Stimulated activated naive CD4-positive, alpha-beta T cell (primary cell): ENCODE results near the gene DNAJC16.
"Not testable (repeated sequence)": the region's sequence is repeated elsewhere in the genome, so short reads cannot be mapped to it uniquely, and the experiment has no call there.

Experiments
- DNase-seq, 6 experiments: peaks; one replicate each; lab custom pipeline; 2025; lab: John Stamatoyannopoulos, UW

DNAJC16 gene

DNA sequence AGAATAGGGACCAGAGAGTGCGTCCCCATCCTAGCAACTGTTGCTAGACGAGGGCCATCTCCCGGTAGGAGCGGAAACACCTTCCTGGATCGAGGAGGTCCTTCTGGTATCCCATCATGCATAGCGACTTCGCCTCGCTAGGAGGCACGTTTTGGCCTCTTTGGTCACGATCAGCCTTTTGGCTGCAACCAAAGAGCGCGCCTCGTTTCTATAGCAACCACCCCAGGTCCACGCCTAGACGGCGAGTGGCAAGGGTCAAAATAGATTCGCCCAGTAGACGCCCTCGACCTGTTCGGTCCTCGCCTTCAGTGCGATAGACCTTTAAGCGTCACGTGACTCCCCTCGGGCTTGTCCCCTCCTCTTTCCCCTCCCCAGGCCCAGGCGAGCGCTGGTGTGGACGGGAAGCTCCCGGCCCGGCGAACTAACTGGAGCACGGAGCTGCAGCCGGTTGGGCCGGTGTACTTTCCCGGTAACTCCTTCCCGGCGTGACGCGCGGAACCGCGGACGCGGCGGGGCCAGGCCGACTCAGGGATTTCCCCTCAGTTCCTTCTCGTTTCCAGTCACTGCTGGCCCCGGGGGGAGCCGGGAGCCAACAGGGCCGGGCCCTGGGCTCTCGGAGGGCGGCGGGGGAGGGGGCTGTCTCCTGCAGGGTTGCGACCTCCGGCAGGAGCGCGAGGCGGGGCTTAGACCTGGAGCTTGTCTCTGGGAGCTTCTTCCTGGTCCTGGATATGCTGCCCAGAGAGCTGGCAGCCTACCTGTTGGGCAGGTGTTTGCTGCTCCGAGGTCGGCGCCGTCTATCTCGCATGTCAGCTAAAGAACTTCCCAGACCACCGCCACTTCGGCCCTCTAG lies at the start of gene DNAJC16:
TSS of gene DNAJC16 (plus strand) at position 359 of the 850 bp plus-strand sequence. CDS start 2,258 bp downstream, outside the sequence.
- peak; percentile 90 to 96 (median 94) for DNase-seq

DNA sequence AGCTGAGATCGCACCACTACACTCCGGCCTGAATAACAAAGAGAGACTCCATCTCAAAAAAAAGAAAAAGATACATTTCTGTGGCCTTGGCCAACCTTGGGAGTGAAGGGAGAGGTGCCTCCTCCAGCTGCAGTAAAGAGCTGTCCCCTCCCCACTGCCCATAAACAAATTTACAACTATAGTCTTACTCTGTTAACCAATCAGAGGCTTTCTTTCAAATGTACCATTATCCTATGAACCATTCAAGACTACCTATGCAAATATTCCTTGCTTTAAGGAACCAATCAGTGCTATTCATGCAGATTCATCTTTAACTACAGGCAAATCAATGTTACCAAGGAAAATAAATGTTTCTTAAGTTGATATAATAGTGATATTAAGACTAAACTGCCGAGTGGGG lies 49.7 kb upstream of the DNAJC16 start:
- no peak for DNase-seq

DNA sequence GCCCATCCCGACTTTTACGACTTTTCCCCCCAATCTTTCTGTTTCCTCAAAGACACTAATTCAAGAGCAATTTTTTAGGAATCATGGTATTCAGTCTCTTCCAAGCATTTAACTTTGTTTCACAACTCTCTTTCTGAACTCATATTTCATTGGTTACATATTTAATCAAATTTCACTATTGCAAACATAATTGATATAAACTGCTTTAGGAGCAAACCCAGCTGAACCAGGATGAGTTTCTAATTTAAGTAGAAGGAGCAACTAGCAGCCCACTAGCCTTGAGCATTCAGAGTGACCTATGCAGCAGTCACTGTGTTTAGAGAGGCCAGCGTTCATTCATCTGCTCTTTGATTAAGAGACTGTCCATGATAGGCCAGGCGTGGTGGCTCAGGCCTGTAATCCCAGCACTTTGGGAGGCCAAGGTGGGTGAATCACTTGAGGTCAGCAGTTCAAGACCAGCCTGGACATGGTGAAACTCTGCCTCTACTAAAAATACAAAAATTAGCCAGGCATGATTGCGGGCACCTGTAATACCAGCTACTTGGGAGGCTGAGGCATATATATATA lies 48.9 kb upstream of the DNAJC16 start:
- no peak for DNase-seq

DNA sequence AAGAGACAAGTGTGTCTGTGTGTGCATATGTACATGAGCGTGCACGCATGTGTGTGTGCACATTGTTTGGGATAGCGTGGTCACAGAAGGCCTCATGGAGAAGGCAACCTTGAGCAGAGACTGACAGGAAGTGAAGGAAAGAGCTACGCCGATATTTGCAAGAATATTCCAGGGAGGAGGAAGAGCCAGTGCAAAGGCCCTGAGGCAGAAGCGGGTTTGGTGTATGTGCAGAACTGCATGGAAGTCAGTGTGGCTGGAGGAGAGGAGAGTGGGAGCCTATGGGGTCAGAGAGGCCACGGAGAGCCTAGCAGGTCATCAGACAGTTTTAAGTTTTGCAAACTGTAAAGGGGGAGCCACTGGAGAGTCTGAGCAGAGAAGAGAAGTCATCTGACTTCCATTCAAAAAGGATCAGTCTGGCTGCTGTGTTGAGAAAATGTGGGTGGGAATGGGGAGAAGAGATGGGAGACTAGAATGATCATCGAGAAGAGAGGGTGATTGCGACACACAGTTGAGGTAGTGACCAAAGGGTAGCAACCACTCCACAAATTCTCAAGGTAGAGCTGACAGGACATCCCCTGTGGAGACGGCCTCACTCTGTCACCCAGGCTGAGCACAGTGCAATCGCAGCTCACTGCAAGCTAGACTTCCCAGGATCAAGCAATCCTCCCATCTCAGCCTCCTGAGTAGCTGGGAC lies 46.8 kb upstream of the DNAJC16 start:
- no peak for DNase-seq

DNA sequence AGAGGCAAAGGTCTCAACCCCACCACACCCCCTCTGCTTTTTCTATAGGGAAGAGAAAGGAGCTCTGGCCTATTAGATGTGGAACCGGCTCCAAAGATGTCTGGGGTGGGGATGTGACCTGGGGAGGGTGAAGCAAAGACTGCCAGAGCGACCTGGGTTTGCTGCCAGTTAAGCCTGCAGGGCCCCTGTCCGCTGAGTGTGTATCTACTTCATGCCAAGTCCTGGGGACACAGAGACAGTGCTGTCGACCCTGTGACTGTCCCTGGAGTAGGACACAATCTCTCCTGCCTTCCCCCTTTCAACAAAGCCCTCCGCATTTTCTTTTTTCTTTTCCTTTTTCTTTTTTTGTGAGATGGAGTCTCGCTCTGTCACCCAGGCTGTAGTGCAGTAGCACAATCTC lies 44.2 kb upstream of the DNAJC16 start:
- not testable (repeated sequence) for DNase-seq

DNA sequence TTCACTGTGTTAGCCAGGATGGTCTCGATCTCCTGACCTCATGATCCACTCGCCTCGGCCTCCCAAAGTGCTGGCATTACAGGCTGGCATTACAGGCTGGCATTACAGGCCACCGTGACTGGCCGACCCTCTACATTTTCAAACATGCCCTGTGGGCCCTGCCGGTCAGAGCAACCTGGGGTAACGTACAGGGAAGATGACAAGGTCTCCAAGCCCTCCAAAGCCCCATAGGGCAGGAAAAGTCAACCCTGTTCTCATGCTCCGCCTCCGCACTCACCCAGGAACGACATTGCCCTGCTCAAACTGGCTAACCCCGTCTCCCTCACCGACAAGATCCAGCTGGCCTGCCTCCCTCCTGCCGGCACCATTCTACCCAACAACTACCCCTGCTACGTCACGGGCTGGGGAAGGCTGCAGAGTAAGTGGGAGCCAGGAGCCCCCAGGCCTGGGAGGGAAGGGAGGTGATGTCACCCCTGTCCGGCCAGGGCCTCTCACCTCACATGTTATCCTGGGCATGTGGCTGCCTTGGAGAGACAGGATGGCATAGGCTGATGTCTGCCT lies 43.6 kb upstream of the DNAJC16 start:
- DNase-seq = not testable (repeated sequence)

DNA sequence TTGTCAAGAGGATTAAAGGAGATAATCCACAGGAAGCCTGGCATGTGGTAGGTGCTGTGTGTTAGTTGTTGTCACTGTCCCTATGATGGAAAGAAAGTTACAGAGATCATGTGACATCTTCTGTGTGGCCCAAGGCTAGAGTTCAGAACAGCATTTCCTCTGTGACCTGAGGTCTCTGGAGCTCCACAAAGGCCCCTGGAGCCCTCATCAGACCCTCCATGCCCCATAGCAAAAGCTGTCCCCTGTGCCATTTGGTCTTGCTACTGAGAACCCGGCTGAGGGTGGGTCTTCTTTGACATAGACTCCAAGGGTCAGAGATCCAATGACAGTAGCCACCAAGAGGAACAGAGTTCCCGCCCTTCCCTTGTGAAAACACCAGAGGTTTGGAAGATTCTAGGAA lies 42.7 kb upstream of the DNAJC16 start:
- no peak for DNase-seq

DNA sequence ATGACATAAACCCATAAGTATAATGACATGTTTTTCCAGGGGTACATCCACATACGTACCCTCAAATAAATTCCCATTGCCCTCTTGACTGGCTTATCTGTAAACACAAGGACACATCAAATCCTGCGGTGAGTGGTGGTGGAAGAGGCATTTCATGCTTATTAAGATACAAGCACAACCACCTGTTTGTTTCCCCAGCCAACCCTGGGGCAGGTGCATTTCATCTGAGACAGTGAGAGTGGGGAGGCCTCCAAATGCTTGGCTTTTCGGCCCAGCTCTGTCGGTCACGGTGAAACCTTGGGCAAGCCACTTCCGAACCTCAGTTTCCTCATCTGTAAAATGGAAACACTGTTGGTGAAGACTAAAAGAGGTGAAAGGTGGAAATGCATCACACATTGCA lies 42.2 kb upstream of the DNAJC16 start:
- DNase-seq = not testable (repeated sequence)

DNA sequence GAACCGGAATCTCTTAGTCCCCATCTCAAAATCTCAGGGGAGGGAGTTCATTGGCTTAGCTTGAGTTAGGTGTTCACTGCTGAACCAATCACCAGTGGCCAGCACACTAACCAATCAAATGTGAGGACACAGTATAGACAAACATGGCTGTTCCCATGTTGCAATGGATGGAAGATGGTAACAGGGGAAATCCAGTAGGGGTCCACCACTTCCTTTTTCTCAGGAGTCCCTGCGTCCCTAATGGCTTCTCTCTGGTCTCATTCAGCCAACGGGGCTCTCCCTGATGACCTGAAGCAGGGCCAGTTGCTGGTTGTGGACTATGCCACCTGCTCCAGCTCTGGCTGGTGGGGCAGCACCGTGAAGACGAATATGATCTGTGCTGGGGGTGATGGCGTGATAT lies 41.0 kb upstream of the DNAJC16 start:
- DNase-seq = no peak

DNA sequence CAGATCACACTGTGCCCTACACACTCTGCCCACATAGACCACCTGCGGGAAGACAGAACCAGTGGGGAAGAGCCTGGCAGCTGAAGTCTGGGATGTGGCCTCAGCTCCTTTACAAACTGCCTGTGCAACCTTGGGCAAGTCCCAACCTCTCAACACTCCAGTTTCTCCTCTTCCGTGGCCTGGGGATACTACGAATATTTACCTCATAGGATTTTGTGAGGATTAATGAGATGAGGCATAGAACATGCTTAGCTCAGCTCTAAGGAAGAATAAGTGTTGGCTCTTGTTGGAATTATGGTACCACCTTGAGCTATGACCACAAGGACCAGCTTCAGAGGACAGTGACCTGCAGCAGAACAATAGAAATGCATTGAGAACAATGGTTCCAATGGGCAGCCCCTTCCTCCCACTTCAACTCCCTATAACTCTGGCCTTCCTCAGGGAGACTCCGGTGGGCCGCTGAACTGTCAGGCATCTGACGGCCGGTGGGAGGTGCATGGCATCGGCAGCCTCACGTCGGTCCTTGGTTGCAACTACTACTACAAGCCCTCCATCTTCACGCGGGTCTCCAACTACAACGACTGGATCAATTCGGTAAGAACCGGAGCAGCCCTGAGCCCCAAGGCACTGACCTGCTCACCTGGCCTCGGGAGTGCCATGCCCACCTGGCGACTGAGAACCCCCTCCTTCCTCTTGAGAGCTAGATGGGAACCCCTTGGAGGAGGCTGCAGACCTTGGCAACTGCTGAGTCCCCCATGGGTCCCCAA lies 39.6 kb upstream of the DNAJC16 start:
- not testable (repeated sequence) for DNase-seq

DNA sequence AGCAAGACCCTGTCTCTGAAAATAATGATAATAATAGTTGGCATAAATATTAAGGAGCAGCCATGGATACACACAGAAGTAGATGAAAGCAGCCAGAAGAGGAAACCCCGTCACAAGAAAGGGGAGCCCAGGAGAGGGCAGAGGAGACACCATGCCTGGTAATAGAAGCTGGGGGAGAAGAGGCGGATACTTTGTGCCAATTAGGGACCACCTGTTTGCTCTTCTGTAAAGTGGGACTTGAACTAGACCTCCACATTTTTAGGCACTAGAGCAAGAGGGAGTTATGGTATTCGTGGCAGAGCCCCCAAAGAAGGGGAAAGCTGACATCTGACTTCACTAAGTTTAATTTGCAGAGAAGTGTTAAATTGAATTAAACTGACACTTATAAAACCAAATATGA lies 38.3 kb upstream of the DNAJC16 start:
- no peak for DNase-seq

DNA sequence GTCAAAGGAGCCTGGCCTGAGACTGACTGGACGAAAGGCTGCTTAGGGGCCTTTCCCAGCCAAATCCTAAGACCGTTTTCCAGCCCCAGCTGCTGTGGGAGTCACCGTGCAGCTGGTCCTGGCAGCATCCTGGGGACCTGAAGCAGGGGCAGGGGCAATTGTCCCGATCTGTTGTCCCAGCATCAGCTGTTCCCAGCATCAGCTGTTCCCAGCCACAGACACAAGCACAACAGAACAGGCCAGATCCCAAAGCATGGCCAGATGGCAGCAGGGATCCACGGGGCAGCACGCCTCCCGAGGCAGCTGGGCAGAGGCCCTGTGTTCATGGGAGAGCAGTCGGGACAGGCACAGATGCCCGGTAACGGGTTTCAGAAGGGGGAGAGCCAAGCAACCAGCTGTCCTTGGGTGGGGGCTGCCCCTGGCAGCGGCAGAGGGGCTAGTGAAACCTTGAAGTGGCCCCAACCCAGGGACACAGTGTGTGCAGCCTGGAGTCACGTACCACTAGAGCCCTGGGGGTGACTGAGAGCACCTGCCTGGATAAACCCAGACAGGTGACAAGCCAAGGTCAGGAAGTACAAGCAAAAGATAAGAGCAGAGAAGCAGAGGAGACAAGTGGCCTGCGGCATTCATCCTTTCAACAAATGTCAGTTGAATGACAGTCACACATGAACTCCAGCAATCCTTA lies 37.5 kb upstream of the DNAJC16 start:
- DNase-seq = no peak

DNA sequence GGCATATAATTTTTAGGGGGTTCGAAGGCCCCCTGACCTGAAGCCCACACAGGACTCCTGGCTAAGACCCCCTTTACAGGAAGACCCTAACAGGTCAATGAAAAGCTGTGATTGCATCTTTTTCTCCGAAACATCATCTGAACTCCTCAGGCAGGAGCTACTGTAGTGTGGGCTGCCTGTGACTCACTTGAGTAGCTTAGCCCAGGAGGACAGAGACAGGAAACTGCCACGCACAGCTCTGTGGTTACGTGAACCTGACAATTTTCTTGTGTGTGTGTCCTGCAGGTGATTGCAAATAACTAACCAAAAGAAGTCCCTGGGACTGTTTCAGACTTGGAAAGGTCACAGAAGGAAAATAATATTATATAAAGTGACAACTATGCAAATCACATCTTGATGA lies 35.6 kb upstream of the DNAJC16 start:
- not testable (repeated sequence) for DNase-seq

DNA sequence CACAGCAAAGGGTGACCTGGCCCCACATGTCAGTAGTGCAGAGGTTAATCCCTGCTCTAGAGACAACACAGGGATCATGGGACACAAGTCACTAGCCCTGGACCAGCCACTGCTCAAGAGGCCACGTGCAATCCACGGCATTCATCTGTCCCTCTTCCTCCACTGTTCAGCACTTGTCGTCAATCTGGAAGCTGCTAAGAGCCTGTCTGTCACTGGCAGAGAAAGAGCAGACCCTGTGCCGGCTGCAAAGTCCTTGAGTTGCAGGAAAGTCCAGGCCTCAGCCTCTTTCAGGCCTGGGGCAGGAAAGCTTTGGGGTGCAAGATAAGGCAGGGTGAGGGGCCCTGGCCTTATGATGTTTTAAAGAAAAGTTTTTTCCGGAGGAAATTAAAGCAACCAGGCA lies 34.1 kb upstream of the DNAJC16 start:
- no peak for DNase-seq

DNA sequence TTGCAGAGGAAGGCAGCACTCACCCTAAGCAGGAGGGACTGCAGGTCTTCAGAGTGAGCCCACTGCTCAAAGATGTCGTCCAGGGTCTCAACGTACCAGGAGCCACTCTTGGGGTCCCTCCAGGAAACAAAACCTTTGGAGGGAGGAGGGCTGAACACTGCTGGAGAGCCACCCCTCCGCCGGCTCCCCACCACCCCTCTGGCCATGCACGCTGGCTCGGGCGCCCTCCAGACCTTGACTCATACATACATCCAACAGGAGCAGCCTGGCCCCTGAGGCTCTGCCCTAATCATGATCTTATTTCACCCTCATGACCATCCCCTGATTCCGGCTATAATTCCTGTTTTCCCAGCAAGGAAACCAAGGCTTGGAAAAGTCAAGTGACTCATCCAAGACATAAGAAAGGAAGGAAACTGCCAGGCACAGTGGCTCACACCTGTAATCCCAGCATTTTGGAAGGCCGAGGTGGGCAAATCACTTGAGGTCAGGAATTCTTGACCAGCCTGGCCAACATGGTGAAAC lies 32.7 kb upstream of the DNAJC16 start:
- DNase-seq = no peak

DNA sequence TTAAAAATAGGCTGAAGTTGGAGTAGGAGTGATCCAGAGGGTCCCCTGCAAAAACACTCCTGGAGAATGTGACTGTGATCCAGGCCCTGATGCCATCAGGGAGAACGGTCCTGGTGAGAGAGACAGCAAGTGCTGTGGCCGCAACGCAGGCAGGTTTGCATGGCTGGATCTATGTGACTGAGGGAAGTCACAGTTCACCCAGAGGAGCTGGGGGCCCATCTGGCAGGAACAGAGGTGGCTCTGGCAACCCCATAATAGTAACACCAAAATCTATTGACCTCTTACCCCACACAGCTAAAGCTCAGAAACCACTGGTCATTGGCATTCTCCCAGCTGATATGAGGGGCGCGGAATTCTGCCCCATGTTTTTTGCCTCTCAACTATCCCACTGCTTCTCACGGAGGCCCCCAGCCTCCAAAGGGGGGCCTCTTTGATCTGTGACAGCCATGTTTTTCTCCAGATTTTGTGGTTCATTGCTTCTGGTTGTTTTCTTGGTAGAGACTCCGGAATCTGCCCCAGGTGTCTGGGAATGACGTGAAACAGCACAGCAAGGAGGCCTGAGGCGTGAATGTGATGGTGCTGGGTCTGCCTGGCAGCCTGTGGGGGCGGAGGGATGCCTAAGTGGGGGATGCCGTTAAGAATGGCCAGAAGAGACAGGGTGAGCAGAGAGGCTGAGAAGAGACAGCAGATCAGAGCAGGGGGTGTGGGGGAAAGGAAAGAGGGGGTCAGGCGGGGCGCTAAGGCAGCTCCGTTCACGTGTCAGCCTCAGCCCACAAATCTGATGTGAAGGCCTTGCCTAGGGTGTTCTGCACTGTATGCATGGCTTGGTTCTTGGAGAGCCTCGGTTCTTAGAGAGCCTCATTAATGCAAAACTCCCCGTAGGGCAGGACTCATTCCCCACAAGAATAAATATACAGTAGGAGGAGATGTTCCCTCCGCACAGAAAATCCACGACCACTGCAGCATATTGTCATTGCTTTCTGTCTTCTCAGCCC lies 26.2 kb upstream of the DNAJC16 start:
- no peak for DNase-seq

DNA sequence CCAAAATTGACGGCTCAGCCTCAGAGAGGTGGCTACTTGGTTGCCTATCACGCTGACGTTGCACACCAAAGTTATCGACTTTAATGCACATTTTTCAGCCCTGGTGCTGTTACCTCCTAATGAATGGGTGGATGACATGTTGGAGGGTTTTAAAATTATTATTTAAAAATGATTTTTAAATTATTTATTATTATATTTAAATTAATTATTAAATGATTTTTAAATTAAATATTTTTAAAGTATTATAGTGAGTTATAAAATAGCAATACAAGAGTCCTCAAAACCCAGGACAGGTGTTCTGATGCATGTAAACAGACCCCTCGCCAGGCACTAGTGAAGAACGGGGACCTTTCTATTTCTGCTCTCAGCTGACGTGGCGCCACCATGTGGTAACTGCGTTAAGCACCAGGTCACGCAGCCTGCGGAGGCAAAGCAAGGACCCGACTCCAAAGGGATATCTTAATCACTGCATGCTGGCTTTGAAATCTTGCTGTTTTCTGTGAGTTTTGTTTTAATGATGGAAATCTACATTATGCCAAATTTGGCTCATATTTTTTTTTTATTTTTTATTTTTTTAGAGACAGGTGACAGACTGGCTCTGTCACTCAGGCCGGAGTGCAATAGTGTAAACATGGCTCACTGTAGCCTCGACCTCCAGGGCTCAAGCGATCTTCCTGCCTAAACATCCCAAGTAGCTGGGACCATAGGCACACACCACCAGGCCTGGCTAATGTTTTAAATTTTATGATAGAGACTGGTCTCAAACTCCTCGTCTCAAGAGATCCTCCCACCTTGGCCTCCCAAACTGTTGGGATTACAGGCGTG lies 25.2 kb upstream of the DNAJC16 start:
- peak in 4 of 6 experiments; percentile 4 to 20 (median 12) for DNase-seq

DNA sequence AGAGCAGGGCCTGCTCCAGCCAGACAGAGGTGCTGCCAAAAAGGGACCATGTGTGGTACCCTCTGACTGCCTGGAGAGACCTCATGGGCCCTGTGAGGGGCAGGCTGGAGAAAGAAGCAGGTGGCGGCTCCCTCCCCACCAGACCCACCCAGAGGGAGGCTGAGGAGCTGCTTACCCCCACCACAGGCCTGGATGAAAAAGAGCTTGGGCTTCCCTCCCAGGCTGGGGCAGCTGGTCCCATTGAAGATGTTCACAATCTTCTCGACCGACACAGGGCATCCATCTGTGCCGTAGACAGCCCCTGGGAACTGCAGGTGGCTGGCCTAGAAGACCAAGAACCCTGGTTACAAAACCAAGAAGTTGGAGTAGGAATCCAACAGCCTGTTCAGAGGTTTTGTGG lies 22.2 kb upstream of the DNAJC16 start:
- no peak for DNase-seq

DNA sequence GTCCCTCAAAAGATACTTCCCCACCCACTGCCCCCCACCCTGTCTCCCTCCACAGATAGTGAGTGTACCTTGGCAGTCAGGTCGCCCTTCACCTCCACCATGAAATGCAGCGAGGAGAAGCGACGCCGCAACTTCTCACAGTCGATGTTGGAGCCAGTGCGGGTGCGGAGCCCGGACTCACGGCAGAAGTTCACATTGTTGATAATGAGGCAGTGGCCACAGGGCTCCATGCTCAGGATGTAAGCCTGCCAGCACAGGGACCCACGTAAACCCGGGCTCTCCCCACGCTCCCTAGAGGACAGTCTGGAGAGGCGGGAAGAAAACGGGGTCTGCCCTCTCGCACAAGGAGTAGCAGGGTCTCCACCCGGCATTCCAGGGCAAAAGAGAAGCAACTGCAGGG lies 19.8 kb upstream of the DNAJC16 start:
- no peak for DNase-seq
